Activated CD4-positive, alpha-beta T cell treated with anti-CD3 and anti-CD28 coated beads for 4 hours (primary cell): Measurements from ENCODE around the gene ZNF557.

Experiments
- DNase-seq, 2 donors: peaks; one replicate each; pipeline ENCODE4 v3.0.0-alpha.2; 2020

ZNF557 gene

GRCh38 chr19:7130043-7130442, 60.5 kb downstream of the ZNF557 start:
- DNase-seq: no peak

GRCh38 chr19:7132054-7132453, 62.6 kb downstream of the ZNF557 start:
- no peak for DNase-seq

GRCh38 chr19:7137120-7137519, 67.6 kb downstream of the ZNF557 start:
- no peak for DNase-seq
